GM13977 (cell line): ENCODE measurements around the gene IL17RC.

Experiments
- DNase-seq: peaks from one replicate; pipeline ENCODE4 v3.0.0; 2012; ENCODE audit warnings: low spot score
- in situ Hi-C: fragments of 300-500 bp; cut with MboI; formaldehyde crosslinking; loops from one replicate; pipeline ENCODE4 v1.12.0; 2022; ENCODE audit warnings: low sequenced_read_pairs, low pct_unique_long_range_greater_than_20kb, mixed read lengths, inconsistent platforms; ENCODE audit not compliant: unreplicated experiment
- TF ChIP-seq, protein P1 (sequence below): IDR thresholded peaks from 2 replicates; pipeline ENCODE4 v1.5.1; 2012; ENCODE audit warnings: mild to moderate bottlenecking, control low read depth; ENCODE audit not compliant: insufficient read depth; ENCODE audit errors: extremely low read depth, missing control alignments

The IL17RC gene

DNA sequence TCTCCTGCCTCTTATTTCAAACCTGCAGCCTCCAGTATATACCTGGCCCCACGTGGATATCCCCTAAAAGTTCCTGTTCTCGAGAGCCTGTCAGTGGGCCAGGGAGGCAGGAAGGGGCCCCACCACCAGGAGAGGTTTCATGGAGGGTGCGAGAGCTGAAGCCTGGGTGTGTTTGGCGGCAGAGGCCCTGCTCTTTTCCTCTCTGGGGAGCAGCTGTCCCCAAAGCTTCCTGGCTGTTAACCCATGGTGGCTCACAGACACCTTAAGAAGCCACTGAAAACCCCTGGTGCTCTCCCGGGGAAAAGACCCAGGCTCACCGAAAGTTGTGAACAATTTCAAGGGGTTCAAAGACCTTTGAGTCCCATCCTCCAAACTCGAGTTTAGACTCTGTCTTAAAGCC, 34.2 kb downstream of the IL17RC start:
- in situ Hi-C loops, result no loop called here
- peak; percentile 83 for DNase-seq
- TF ChIP-seq, protein P1, sequence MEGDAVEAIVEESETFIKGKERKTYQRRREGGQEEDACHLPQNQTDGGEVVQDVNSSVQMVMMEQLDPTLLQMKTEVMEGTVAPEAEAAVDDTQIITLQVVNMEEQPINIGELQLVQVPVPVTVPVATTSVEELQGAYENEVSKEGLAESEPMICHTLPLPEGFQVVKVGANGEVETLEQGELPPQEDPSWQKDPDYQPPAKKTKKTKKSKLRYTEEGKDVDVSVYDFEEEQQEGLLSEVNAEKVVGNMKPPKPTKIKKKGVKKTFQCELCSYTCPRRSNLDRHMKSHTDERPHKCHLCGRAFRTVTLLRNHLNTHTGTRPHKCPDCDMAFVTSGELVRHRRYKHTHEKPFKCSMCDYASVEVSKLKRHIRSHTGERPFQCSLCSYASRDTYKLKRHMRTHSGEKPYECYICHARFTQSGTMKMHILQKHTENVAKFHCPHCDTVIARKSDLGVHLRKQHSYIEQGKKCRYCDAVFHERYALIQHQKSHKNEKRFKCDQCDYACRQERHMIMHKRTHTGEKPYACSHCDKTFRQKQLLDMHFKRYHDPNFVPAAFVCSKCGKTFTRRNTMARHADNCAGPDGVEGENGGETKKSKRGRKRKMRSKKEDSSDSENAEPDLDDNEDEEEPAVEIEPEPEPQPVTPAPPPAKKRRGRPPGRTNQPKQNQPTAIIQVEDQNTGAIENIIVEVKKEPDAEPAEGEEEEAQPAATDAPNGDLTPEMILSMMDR, result no peak

GRCh38 chr3:9951598-9951961, 34.7 kb downstream of the IL17RC start:
- no peak for DNase-seq
- TF ChIP-seq, protein P1, result no peak
- in situ Hi-C loops, result no loop called here

DNA sequence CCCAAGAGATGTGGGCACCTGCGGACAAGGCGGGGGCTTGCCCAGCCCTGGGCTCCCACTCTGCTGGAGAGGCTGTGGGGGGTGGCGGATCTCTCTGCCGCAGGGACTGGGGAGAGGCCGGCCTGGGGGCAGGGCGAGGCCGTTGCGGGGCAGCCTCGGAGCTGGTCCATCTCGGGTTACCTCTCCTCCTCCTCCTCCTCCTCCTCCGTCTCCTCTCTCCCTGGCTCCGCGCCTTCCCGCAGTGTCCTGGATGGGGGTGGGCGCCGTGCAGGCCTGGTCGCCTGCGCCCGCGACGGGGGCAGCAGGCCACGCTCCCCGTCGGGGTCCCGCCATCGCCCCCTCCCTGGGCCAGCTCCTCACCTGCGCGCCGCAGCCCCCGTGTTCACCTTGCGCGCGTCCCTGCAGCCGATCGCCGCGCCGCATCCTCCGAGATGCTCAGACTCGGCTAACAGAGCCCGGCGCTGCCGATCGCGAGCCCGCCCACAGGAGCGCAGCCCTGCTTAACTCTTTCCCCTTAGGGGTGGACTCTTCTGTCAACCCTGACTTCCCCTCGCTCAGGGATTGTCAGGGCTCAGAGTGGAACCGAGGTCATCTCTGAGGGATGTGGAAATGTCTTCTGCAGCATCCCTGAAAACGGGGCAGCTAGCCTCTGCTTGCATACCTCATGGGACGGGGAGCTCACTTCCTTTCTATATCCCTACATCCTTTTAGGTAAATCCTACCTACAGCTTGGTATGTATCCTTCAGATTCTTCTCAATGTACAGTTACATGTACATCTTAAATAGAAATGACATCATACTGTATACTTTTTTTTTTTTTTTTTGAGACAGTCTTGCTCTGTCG, 35.3 kb downstream of the IL17RC start, which contains the start of gene PRRT3:
Gene PRRT3 (minus strand): TSS at position 447 of the 844 bp plus-strand sequence. CDS start 2,293 bp downstream, outside the sequence.
- DNase-seq, result peak; percentile 86
- TF ChIP-seq, protein P1, result no peak
- in situ Hi-C loops, result no loop called here

GRCh38 chr3:9955067-9955502, 38.2 kb downstream of the IL17RC start:
- DNase-seq, result no peak
- in situ Hi-C loops, result no loop called here
- TF ChIP-seq, protein P1, result no peak

DNA sequence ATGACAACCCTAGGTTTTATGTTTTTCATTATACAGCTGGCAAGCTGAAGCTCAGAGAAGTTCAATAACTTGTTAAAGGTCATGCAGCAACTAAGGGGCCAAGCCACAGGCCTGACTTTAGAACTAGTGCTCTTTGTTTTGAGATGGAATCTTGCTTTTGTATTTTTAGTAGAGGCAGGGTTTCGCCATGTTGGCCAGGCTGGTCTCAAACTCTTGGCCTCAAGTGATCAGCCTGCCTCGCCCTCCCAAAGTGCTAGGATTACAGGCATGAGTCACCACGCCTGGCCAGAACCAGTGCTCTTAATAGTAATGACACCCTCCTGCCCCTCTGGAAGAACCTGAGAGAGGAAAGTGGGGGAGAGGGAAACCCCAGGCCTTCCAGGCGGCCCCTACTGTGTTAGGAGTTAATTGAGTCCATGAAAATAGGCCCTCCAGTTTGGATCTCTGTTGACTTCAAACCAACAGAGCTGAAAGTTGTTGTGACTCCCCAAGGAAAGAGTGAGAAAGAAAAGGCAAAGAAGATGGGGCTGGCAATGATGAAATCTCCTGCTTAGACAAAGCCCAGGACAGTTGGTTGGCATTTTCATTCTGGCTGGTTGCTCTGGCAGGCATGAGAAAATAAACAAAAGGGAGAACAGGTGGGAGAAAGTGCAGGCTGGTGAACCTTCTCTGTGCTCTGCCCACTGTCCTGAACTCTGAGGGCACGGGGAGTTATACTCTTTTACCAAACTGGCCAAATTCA, 38.9 kb downstream of the IL17RC start:
- in situ Hi-C loops, result no loop called here
- DNase-seq, result no peak
- TF ChIP-seq, protein P1, result no peak

DNA sequence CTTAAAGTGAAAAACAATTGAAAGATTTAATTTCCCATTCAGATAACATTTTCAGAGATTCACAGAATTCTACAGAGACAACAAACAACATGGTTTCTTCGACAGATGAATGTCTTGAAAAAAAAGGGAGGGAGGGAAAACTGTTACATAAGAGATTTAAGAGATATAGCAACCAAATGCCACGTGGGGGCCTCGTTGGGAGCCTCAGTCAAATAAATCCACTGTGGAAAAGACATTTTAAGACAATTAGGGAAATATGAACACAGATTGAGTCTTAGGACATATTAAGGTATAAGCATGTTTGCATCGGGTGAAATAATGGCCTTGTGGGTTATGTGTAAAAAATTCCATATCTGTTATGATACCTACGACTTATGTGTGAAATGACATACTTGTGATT, 40.3 kb downstream of the IL17RC start:
- TF ChIP-seq, protein P1, result peak; percentile 10
- no peak for DNase-seq
- in situ Hi-C loops, result no loop called here
